HG03135 (cell line): Measurements from ENCODE around the gene SDSL.

Source experiments
- ATAC-seq: cut with Tn5 transposase; IDR thresholded peaks from one replicate; pipeline ENCODE4 v1.9.1; 2021; ENCODE audit warnings: mild to moderate bottlenecking, moderate library complexity; ENCODE audit not compliant: unreplicated experiment

Gene SDSL

GRCh38 chr12:113422030-113422885, at the start of gene SDSL:
Gene SDSL (plus strand): TSS chr12:113422380. CDS start chr12:113427983, 5,603 bp downstream.
- ATAC-seq: peak; percentile 85

GRCh38 chr12:113373440-113373839, 48.7 kb upstream of the SDSL start:
- ATAC-seq: no peak

- no peak for ATAC-seq
Observed at GRCh38 chr12:113373969-113374368, 48.2 kb upstream of the SDSL start.

GRCh38 chr12:113374823-113375428, 47.3 kb upstream of the SDSL start:
- ATAC-seq: no peak

- no peak for ATAC-seq
Observed at GRCh38 chr12:113378291-113378690, 43.9 kb upstream of the SDSL start.

GRCh38 chr12:113381220-113381619, 41.0 kb upstream of the SDSL start:
- no peak for ATAC-seq

- no peak for ATAC-seq
Observed at GRCh38 chr12:113382206-113382605, 40.0 kb upstream of the SDSL start.

GRCh38 chr12:113384778-113385177, 37.4 kb upstream of the SDSL start:
- ATAC-seq: no peak

- ATAC-seq: no peak
Observed at GRCh38 chr12:113385282-113385882, 36.8 kb upstream of the SDSL start.

GRCh38 chr12:113386866-113387566, 35.2 kb upstream of the SDSL start:
- ATAC-seq: no peak

- no peak for ATAC-seq
Observed at GRCh38 chr12:113387631-113388030, 34.5 kb upstream of the SDSL start.

- ATAC-seq: no peak
Observed at GRCh38 chr12:113388351-113388750, 33.8 kb upstream of the SDSL start.

- ATAC-seq: no peak
Observed at GRCh38 chr12:113390064-113391043, 31.8 kb upstream of the SDSL start.

- no peak for ATAC-seq
Observed at GRCh38 chr12:113391145-113391544, 31.0 kb upstream of the SDSL start.

- no peak for ATAC-seq
Observed at GRCh38 chr12:113391650-113392337, 30.4 kb upstream of the SDSL start.

GRCh38 chr12:113392520-113392919, 29.7 kb upstream of the SDSL start:
- no peak for ATAC-seq

GRCh38 chr12:113392988-113393579, 29.1 kb upstream of the SDSL start:
- ATAC-seq: no peak

GRCh38 chr12:113393749-113394148, 28.4 kb upstream of the SDSL start:
- no peak for ATAC-seq

GRCh38 chr12:113395119-113395518, 27.1 kb upstream of the SDSL start:
- ATAC-seq: no peak
